ENCODE measurements around the gene MBD3.
"Not testable (repeated sequence)": the region's sequence is repeated elsewhere in the genome, so short reads cannot be mapped to it uniquely, and the experiment has no call there.

Gene MBD3

DNA sequence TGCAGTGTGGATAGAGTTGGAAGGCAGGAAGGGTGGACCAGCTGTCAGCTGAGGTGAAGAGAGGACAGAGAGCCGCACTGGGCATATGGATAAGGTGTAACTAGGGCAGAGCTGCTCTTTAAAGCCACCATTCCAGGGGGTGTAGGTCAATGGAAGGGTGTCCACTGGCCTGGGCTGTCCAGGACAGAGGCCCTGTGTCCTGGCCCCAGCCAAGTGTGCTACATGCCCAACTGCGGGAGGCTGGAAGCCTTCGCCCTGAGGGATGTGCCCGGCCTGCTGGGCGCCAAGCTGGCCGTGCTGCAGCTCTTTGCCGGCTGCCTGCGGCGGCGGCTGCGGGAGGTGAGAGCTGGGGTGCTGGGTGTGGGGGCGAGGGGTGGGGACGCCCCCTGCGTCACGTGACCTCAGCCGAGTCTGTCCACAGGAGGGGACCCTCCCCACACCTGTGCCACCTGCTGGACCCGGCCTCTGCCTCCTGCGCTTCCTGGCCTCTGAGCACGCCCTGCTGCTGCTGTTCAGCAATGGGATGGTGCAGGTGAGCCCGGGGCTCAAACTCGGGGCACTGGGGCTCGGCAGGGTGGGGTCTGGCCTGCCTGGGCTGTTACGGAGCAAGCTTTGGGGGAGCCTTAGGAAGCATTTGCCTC lies 59.0 kb downstream of the MBD3 start:
- DNase-seq: no peak

DNA sequence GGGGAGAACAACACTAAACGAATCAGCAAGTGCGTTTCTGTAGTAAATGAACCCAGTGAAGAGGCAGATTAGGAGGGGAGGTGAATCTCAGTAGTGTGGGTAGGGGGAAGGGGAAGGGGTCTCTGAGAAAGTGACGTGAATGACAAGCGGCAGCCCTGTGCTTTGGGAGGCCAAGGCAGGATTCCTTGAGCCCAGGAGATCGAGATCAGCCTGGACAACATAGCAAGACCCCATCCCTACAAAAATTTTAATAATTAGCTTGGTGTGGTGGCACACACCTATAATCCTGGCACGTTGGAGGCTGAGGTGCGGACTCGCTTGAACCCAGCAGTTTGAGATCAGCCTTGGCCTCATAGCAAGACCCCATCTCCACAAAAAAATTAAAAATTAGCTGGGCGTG lies 60.7 kb downstream of the MBD3 start:
- no peak for DNase-seq

GRCh38 chr19:1531587-1531986 lies 61.1 kb downstream of the MBD3 start:
- DNase-seq: no peak

GRCh38 chr19:1530856-1531255 lies 61.8 kb downstream of the MBD3 start:
- DNase-seq: not testable (repeated sequence)

DNA sequence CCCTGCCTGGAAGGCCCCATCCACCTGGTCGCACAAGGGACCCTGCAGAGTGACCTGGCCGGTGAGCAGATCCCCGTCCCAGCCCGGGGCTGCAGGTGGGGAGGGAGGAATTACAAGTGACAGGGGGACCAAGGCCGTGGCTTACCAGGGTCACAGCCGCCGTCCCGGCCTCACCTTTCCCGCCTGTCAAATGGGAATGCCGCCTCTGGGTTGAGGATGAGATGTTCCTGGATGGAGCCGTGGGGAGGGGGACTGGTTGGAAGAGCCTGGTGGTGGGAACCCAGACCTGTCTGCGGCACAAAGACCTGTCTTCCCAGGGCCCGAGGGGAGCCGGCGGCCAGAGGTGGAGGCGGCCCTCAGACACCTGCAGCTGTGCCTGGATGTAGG lies 63.2 kb downstream of the MBD3 start:
- no peak for DNase-seq

- no peak for DNase-seq
Measured at GRCh38 chr19:1528596-1529429, 63.9 kb downstream of the MBD3 start.

DNA sequence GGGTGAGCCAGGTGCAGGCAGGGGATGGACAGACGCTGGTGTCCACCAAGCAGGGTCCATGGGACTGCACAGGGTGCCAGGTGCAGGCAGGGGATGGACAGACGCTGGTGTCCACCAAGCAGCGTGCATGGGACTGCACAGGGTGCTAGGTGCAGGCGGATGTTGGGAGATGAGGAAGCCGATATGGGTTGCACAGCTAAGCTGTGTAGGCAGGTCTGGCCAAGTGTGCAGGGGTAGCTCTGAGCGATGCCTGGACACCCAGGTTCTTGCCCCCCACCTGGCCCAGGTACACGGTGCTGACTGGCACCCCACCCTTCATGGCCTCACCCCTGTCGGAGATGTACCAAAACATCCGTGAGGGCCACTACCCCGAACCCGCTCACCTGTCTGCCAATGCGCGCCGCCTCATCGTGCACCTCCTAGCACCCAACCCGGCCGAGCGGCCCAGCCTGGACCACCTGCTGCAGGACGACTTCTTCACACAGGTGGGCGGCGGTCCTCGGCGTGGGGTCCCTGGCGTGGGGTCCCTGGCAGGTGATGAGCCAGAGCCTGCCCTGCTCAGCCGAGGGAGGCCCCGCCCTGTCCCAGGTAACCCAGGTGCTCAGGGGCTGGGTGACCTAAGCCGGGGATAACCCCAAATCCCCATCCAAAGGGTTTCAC lies 64.9 kb downstream of the MBD3 start:
- no peak for DNase-seq

- no peak for DNase-seq
Measured at GRCh38 chr19:1526979-1527649, 65.6 kb downstream of the MBD3 start.

DNA sequence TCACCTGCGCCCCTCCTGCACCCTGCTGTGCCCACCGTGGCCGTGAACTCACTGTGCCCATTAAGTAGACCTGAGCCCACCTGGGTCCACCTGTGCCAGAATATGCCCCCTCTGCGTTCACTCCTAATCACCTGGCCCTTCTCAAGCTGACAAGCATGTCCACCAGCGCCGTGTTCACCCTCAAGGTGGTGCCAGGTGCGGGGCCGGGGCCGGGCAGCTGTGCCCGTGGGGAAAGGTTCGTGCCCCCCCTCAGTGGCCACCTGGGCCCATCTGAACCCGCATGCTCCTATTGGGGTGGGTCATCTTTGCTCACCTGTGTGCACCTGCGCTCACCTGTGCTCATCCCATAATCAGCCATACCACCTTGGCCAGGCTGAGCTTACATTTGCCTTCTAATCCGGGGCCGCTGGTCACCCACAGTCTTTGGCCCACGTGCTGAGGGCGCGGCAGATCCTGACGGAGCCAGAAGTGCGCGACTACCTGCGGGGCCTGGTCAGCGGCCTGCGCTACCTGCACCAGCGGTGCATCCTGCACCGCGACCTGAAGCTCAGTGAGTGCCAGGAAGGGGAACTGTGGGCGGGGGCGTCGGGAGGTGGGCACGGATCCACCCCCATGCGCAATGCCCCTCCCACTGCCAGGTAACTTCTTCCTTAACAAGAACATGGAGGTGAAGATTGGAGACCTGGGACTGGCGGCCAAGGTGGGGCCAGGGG lies 66.4 kb downstream of the MBD3 start:
- DNase-seq: no peak

DNA sequence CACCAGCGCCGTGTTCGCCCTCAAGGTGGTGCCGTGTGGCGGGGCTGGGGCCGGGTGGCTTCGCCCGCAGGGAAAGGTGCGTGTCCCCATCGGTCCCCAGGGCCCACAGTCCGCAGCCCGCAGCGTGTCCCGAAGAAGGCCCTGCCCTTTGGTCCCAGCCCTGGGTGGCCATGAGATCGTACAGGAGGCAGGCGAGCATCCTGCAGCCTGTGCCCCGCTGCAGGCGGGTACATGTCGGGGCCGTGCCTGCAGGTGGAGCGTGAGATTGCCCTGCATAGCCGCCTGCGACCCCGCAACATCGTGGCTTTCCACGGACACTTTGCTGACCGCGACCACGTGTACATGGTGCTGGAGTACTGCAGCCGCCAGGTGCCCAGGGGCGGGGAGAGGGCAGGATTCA lies 67.3 kb downstream of the MBD3 start:
- no peak for DNase-seq

DNA sequence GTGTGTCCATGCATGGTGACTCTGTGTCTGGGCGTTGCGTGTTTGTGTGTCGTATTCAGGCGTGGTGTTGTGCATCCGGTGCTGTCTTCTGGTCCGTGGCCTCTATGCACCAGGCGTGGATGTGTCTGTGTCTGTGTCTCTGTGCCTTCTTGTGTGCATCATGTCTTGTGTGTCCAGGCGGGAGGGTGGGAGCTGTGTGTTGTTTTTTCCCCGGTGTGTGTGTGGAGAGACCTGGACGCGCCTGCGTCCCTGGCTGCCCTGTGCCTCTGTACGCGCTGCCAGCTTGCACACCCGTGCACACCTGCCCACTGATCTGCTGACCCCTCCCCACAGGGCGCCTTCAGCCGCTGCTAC lies 67.7 kb downstream of the MBD3 start:
- no peak for DNase-seq

DNA sequence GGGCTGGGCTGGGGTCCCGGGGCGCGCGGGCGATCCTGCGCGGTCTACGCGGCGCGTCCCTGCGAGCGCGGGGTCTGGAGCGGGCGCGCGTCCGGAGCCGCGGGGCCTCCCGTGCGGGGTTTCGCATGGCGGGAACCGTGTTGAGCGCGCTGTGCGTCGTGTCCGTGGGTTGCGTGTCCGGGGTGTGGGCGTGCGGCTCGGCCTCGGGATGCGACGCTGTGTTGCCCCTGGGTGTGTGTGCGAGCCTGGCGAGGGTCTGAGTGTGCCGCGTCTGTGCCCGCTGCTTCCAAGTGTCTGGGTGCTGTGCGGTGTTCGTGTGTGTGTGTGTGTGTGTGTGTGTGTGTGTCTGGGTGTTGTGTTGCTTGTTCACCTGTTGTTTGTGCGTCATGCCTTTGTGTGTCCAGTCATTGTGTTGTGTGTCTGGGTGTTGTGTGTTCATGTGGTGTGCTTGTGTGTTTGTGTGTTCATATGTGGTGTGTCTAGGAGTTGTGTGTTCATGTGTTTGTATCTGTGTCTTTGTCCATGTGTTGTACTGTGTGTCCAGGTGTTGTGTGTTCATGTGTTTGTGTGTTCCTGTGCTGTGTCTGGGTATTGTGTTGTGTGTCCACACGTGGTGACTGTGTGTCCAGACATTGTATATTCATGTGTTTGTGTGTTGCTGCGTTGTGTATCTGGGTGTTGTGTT lies 68.2 kb downstream of the MBD3 start:
- DNase-seq: no peak

Data from NCI-H2171 treated with DMSO at 0.1 percent for 48 hours (cell line).